HepG2 (cell line): ENCODE measurements around the gene MYRIP.

ENCODE experiments used
- MTF1 ChIP-seq: sonication (generic); formaldehyde crosslinking; IDR thresholded peaks from 2 replicates; pipeline ENCODE4 v1.5.0; 2020; ENCODE audit warnings: missing genetic modification reagents
- TF ChIP-seq, protein P1 (sequence below): sonication (generic); formaldehyde crosslinking; IDR thresholded peaks from 2 replicates; pipeline ENCODE4 v1.5.0; 2020; ENCODE audit warnings: mild to moderate bottlenecking, missing genetic modification reagents, moderate library complexity

DNA sequence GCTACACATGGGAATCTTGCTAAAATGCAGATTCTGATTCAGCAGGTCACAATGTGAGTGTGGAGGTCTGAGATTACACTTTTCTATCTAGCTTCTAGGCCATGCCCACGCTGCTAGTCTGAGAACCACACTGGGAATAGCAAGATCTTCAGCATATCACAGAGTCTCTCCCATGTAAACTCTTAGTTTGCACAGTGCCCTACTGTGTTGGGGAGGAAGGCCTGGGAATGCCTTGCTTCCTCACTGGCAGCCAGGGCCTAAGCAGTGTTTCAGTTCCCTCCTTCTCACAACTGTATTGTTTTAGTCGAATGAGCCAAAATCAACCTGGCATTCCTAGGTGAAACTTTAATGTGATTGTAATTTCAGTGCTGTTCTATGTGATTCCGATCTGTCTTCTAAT lies 320.1 kb downstream of the MYRIP start:
- TF ChIP-seq, protein P1, sequence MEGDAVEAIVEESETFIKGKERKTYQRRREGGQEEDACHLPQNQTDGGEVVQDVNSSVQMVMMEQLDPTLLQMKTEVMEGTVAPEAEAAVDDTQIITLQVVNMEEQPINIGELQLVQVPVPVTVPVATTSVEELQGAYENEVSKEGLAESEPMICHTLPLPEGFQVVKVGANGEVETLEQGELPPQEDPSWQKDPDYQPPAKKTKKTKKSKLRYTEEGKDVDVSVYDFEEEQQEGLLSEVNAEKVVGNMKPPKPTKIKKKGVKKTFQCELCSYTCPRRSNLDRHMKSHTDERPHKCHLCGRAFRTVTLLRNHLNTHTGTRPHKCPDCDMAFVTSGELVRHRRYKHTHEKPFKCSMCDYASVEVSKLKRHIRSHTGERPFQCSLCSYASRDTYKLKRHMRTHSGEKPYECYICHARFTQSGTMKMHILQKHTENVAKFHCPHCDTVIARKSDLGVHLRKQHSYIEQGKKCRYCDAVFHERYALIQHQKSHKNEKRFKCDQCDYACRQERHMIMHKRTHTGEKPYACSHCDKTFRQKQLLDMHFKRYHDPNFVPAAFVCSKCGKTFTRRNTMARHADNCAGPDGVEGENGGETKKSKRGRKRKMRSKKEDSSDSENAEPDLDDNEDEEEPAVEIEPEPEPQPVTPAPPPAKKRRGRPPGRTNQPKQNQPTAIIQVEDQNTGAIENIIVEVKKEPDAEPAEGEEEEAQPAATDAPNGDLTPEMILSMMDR, result no peak
- TF ChIP-seq MTF1 (CRISPR knock-in tag), result no peak
